Raji (cell line): ENCODE data around the gene SMCO2.
A peak's percentile ranks its signal among the peaks of the same experiment; 100 is the strongest.

Source experiments
- POLR2A ChIP-seq: IDR thresholded peaks from 2 replicates; pipeline ENCODE4 v1.6.1; 2011; ENCODE audit warnings: low read depth, low read length, control low read depth; ENCODE audit not compliant: insufficient read depth

SMCO2 gene

GRCh38 chr12:27505761-27506160 is 59.2 kb downstream of the SMCO2 start:
- no peak for TF ChIP-seq POLR2A

- no peak for TF ChIP-seq POLR2A
Observed at GRCh38 chr12:27506645-27507189, 60.2 kb downstream of the SMCO2 start.

- no peak for TF ChIP-seq POLR2A
Observed at GRCh38 chr12:27508736-27509431, 62.3 kb downstream of the SMCO2 start.

GRCh38 chr12:27511031-27511722 is 64.6 kb downstream of the SMCO2 start:
- TF ChIP-seq POLR2A = no peak

- TF ChIP-seq POLR2A = no peak
Observed at GRCh38 chr12:27511723-27512045, 65.1 kb downstream of the SMCO2 start.

- TF ChIP-seq POLR2A = no peak
Observed at GRCh38 chr12:27513155-27513824, 66.8 kb downstream of the SMCO2 start.

GRCh38 chr12:27515671-27516070 is 69.1 kb downstream of the SMCO2 start:
- no peak for TF ChIP-seq POLR2A

- no peak for TF ChIP-seq POLR2A
Observed at GRCh38 chr12:27516625-27517024, 70.1 kb downstream of the SMCO2 start.

- TF ChIP-seq POLR2A = no peak
Observed at GRCh38 chr12:27517546-27517945, 71.0 kb downstream of the SMCO2 start.

- TF ChIP-seq POLR2A = no peak
Observed at GRCh38 chr12:27517961-27518665, 71.6 kb downstream of the SMCO2 start.

- no peak for TF ChIP-seq POLR2A
Observed at GRCh38 chr12:27521066-27521465, 74.5 kb downstream of the SMCO2 start.

GRCh38 chr12:27521981-27522380 is 75.4 kb downstream of the SMCO2 start:
- TF ChIP-seq POLR2A = no peak

- TF ChIP-seq POLR2A = no peak
Observed at GRCh38 chr12:27523305-27523641, 76.7 kb downstream of the SMCO2 start.

- peak; percentile 67 for TF ChIP-seq POLR2A
Observed at GRCh38 chr12:27523642-27524493, 77.3 kb downstream of the SMCO2 start, which contains the start of gene PPFIBP1. PPFIBP1 (plus strand) TSS chr12:27524206; CDS start chr12:27633397, 109,191 bp downstream.
